CD14-positive monocyte (primary cell): Measurements from ENCODE around the gene SNX1. TPM values are rescaled to one million over a fixed set of nuclear protein-coding genes. Genes with fewer than 3 reads are reported as not detected.
A peak's percentile ranks its signal among the peaks of the same experiment; 100 is the strongest.

Experiments
- DNase-seq, 3 donors: peaks; one replicate each; pipeline ENCODE4 v3.0.0-alpha.2; 2011 to 2022
- H2AFZ ChIP-seq: 2 replicates; pipeline ENCODE4 v1.6.0; 2012; ENCODE audit warnings: mild to moderate bottlenecking, low read depth, low read length, inconsistent platforms; ENCODE audit not compliant: insufficient read depth, poor library complexity, severe bottlenecking
- H3K27ac ChIP-seq, 2 donors: 1 replicate in 1 of 2; 2 replicates in 1 of 2; pipeline ENCODE4 v1.5.1; 2012 to 2013; ENCODE audit warnings: low read length in 2 of 2, control low read depth in 1 of 2, inconsistent platforms in 1 of 2, low read depth in 1 of 2, mild to moderate bottlenecking in 1 of 2
- H3K27me3 ChIP-seq, 2 donors: one replicate each; pipeline versions ENCODE4 v1.6.0 to v1.6.1; 2011 to 2013; ENCODE audit warnings: low read length in 2 of 2; ENCODE audit not compliant: control insufficient read depth in 2 of 2, insufficient read depth in 2 of 2
- H3K36me3 ChIP-seq, 2 donors: replicated peaks in 1 of 2; 1 replicate in 1 of 2; 2 replicates in 1 of 2; pipeline versions ENCODE4 v1.5.1 to v1.6.1; 2012 to 2013; ENCODE audit warnings: low read length in 2 of 2, control low read depth in 1 of 2, inconsistent platforms in 1 of 2, mild to moderate bottlenecking in 1 of 2; ENCODE audit not compliant: insufficient read depth in 2 of 2, control insufficient read depth in 1 of 2
- H3K4me1 ChIP-seq, 2 donors: 1 replicate in 1 of 2; 2 replicates in 1 of 2; pipeline versions ENCODE4 v1.5.1 to v1.6.1; 2012 to 2013; ENCODE audit warnings: low read length in 2 of 2, control low read depth in 1 of 2, inconsistent platforms in 1 of 2, mild to moderate bottlenecking in 1 of 2, moderate library complexity in 1 of 2; ENCODE audit not compliant: insufficient read depth in 2 of 2, control insufficient read depth in 1 of 2
- H3K4me2 ChIP-seq: replicated peaks from 2 replicates; pipeline ENCODE3; 2012; ENCODE audit warnings: low read length, moderate library complexity, mild to moderate bottlenecking; ENCODE audit not compliant: poor library complexity, severe bottlenecking; ENCODE audit errors: extremely low read depth
- H3K4me3 ChIP-seq, 3 experiments: fragments of 200-600 bp in 1 of 3; sonication (generic) in 1 of 3; replicated peaks in 1 of 3; 1 replicate in 2 of 3; 2 replicates in 1 of 3; pipeline ENCODE4 v1.5.1; 2011 to 2013; ENCODE audit warnings: low read length in 3 of 3, mild to moderate bottlenecking in 3 of 3, control low read depth in 2 of 3, low read depth in 2 of 3, inconsistent platforms in 1 of 3, moderate library complexity in 1 of 3
- H3K79me2 ChIP-seq: 2 replicates; pipeline ENCODE4 v1.6.0; 2012; ENCODE audit warnings: mild to moderate bottlenecking, control low read depth, inconsistent platforms, low read length, moderate library complexity; ENCODE audit not compliant: insufficient read depth
- H3K9ac ChIP-seq: 2 replicates; pipeline ENCODE4 v1.6.0; 2017; ENCODE audit warnings: low read length, mild to moderate bottlenecking; ENCODE audit not compliant: insufficient read depth, poor library complexity, severe bottlenecking
- H3K9me3 ChIP-seq, 2 donors: replicated peaks in 1 of 2; 1 replicate in 1 of 2; 2 replicates in 1 of 2; pipeline versions ENCODE4 v1.5.1 to v1.6.1; 2012 to 2013; ENCODE audit warnings: low read length in 2 of 2, control low read depth in 1 of 2; ENCODE audit not compliant: control insufficient read depth in 1 of 2, insufficient read depth in 1 of 2
- H4K20me1 ChIP-seq: 2 replicates; pipeline ENCODE4 v1.6.0; 2012; ENCODE audit warnings: mild to moderate bottlenecking, low read length, control low read depth, moderate library complexity; ENCODE audit not compliant: insufficient read depth
- H3K27ac Mint-ChIP-seq, 7 donors: one replicate each; pipeline ENCODE4 v1.8.0; 2020; ENCODE audit warnings: mild to moderate bottlenecking in 7 of 7, mixed read lengths in 7 of 7, moderate library complexity in 6 of 7, inconsistent platforms in 2 of 7
- H3K27me3 Mint-ChIP-seq, 3 donors: one replicate each; pipeline ENCODE4 v1.8.0; 2021 to 2022; ENCODE audit warnings: low read depth in 3 of 3, mild to moderate bottlenecking in 3 of 3, mixed read lengths in 3 of 3, moderate library complexity in 3 of 3, inconsistent platforms in 1 of 3
- H3K36me3 Mint-ChIP-seq, 2 donors: one replicate each; pipeline ENCODE4 v1.8.0; 2020; ENCODE audit warnings: mixed read lengths in 2 of 2, inconsistent platforms in 1 of 2, mild to moderate bottlenecking in 1 of 2
- H3K4me1 Mint-ChIP-seq: one replicate; pipeline ENCODE4 v1.8.0; 2020; ENCODE audit warnings: mild to moderate bottlenecking, mixed read lengths
- H3K4me3 Mint-ChIP-seq, 2 donors: one replicate each; pipeline ENCODE4 v1.8.0; 2020; ENCODE audit warnings: mild to moderate bottlenecking in 2 of 2, mixed read lengths in 2 of 2, moderate library complexity in 1 of 2
- H3K9me3 Mint-ChIP-seq, 7 donors: one replicate each; pipeline ENCODE4 v1.8.0; 2020 to 2022; ENCODE audit warnings: mixed read lengths in 7 of 7, mild to moderate bottlenecking in 6 of 7, moderate library complexity in 6 of 7, inconsistent platforms in 2 of 7
- CTCF ChIP-seq: fragments of 200-600 bp; IDR thresholded peaks from one replicate; pipeline ENCODE4 v1.8.0; 2022; ENCODE audit warnings: antibody characterized with exemption, mild to moderate bottlenecking
- WGBS: methylation state at CpG from one replicate; pipeline ENCODE4 v1.1.5; 2013; ENCODE audit warnings: missing lambda C conversion rate; ENCODE audit not compliant: insufficient coverage; 5-methylcytosine and 5-hydroxymethylcytosine counted together
- intact Hi-C, 2 donors: fragments of 100-400 bp; cut with micrococcal nuclease; formaldehyde crosslinking; loops; one replicate each; pipeline versions ENCODE4 v1.15.0 to v1.15.1; 2023
- polyA plus RNA-seq, 3 donors: library from polyadenylated mRNA; depleted of rRNA in 1 of 3; unstranded in 2 of 3; stranded (reverse) in 1 of 3; fragments of 300-500 nt in 2 of 3; fragments of >200 nt in 1 of 3; fragmentation: Illumina TruSeq in 2 of 3; gene quantifications; 1 replicate in 2 of 3; 2 replicates in 1 of 3; pipeline ENCODE4 v1.2.3, GENCODE V29; 2012 to 2021

SNX1 gene
- polyA plus RNA-seq, 3 donors: 104 to 115 (median 115) TPM

DNA sequence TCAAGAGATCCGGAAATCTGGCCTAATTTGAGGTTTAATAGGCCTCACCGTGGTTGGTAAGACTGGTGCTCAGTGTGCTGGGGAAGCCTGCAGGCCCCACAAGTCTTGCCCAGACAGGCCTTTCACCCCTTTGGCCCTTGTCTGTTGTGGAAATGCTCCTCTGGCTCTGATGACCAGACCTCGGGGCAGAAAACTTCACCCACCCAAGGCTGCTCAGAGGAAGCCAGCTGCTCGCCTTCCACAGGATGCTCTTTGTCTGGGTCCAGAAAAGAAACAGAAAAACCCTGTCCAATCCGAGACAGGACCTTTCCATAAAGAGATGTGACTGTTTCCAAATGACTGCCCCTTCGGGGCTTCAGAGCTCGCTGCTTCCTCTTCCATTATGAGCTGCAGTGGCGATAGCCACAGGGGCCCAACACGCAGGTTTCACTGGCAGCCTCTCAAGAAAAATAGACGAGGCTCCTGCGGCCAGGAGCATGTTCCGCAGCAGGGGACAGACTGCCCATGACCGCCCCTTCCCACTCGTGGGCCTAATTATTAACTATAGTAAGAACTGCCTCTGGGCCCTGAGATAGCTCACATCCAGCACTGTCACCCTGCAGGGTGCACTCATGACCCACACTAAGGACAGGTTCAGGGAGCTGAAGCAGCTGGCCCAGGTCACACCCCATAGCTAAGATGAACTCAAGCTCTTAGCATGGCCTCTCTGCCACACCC lies 48.9 kb downstream of the SNX1 start:
- TF ChIP-seq CTCF: no peak
- Mint-ChIP-seq H3K4me3 (no peak overlapping the region), H3K36me3 (peaks cover 44 to 61% of the 10 kb centered on the region in 2 donors), H3K27ac (peak overlapping the region in 3 of 7 donors; percentile 26 to 74 (median 42)), H3K27me3 (peaks cover 0 to 4% (median 0%) of the 10 kb centered on the region in 3 donors), H3K4me1 (peaks cover 5% of the 10 kb centered on the region), H3K9me3 (no peaks in the 10 kb centered on the region)
- no peak for DNase-seq
- Histone ChIP-seq H3K4me1 (peaks cover 6 to 13% of the 10 kb centered on the region in 2 donors), H3K4me2 (no peak overlapping the region), H3K4me3 (no peak overlapping the region), H3K36me3 (peaks cover 48 to 52% of the 10 kb centered on the region in 2 donors), H3K27ac (no peak overlapping the region), H3K9ac (no peak overlapping the region), H3K79me2 (no peaks in the 10 kb centered on the region), H2AFZ (no peak overlapping the region), H3K27me3 (no peaks in the 10 kb centered on the region), H4K20me1 (peaks cover 25% of the 10 kb centered on the region), H3K9me3 (no peaks in the 10 kb centered on the region)
- WGBS: 90% methylated on average over 13 of the region's 14 CpGs
- intact Hi-C loops: no loop called here

- H3K79me2 ChIP-seq: no peaks in the 10 kb centered on the region
- no peak overlapping the region for H3K27ac ChIP-seq
- Mint-ChIP-seq H3K9me3 (no peaks in the 10 kb centered on the region), H3K36me3 (peaks cover 39 to 55% of the 10 kb centered on the region in 2 donors), H3K4me3 (no peak overlapping the region), H3K4me1 (peaks cover 18% of the 10 kb centered on the region), H3K27me3 (peaks cover 8 to 14% (median 10%) of the 10 kb centered on the region in 3 donors), H3K27ac (peak overlapping the region in 2 of 7 donors; percentile 23 to 56)
- no peak overlapping the region for H3K9ac ChIP-seq
- no peak overlapping the region for H3K4me3 ChIP-seq
- no peak overlapping the region for H3K4me2 ChIP-seq
- H4K20me1 ChIP-seq: peaks cover 30% of the 10 kb centered on the region
- no peak for TF ChIP-seq CTCF
- no peak for DNase-seq
- intact Hi-C loops: no loop called here
- peaks cover 1 to 2% of the 10 kb centered on the region in 2 donors for H3K27me3 ChIP-seq
- no peaks in the 10 kb centered on the region for H3K9me3 ChIP-seq
- H2AFZ ChIP-seq: no peak overlapping the region
- 97% methylated on average over 6 of the region's 6 CpGs for WGBS
- H3K36me3 ChIP-seq: peaks cover 42 to 51% of the 10 kb centered on the region in 2 donors
- peaks cover 16 to 25% of the 10 kb centered on the region in 2 donors for H3K4me1 ChIP-seq
Measured at GRCh38 chr15:64146041-64146440, 50.3 kb downstream of the SNX1 start.
